ENCODE data around the gene PHLDB2. TPM values are rescaled to one million over a fixed set of nuclear protein-coding genes. Genes with fewer than 3 reads are reported as not detected.

The PHLDB2 gene
- total RNA-seq, 1 donor from 2014 or later = 54.3 TPM

DNA sequence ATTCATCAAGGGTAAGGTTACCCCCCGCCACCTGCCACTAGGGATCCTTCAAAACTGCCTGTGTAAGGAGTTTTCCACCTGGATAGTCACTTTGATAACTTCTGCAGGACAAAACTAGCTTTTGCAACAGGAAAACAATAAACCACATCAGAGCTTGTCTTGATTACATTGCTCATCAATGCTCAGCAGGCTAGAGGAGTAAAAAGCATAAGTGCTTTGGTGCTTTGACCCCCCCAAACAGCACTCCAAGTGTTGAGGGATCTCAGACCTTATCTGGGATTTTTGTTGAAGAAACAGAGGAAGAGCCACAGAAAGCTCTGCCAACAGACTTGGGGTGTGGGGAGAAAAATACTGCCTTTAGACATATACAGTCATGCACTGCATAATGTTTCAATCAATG, 10.8 kb upstream of the PHLDB2 start:
- Histone ChIP-seq H3K4me3 (ENCODE audit: low read length in 3 of 3) (no peak overlapping the region), H3K36me3 (ENCODE audit: control insufficient read depth in 3 of 3, insufficient read depth in 3 of 3, low read length in 3 of 3) (no peaks in the 10 kb centered on the region), H3K9ac (ENCODE audit: low read depth in 1 of 3, low read length in 3 of 3) (no peak overlapping the region), H3K27ac (ENCODE audit: low read depth, low read length) (no peak overlapping the region), H3K4me1 (ENCODE audit: control insufficient read depth in 3 of 3, insufficient read depth in 3 of 3, low read length in 3 of 3) (peaks cover 0 to 2% (median 0%) of the 10 kb centered on the region in 3 donors), H3K27me3 (ENCODE audit: control insufficient read depth in 3 of 3, insufficient read depth in 3 of 3, low read length in 3 of 3) (no peaks in the 10 kb centered on the region), H3K9me3 (ENCODE audit: control insufficient read depth in 3 of 3, low read length in 3 of 3) (no peaks in the 10 kb centered on the region)

DNA sequence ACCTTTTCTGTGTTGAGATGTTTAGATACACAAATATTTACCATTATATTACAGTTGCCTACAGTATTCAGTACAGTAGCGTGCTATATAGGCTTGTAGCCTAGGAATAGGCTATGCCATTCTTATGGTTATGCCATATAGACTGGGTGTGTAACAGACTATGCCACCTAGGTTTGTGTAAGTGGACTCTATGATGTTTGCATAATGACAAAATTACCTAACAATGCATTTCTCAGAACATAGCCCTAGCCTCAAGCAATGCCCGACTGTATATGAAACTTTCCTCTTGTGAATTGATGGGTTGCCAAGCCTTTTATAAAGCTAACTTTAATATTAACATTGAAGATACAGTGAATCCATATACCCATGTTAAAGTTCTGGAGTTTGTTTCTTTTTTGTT, 10.3 kb upstream of the PHLDB2 start:
- H3K4me3 ChIP-seq (ENCODE audit: low read length in 3 of 3) = no peak overlapping the region
- no peak overlapping the region for H3K9ac ChIP-seq (ENCODE audit: low read depth in 1 of 3, low read length in 3 of 3)
- peaks cover 0 to 2% (median 0%) of the 10 kb centered on the region in 3 donors for H3K4me1 ChIP-seq (ENCODE audit: control insufficient read depth in 3 of 3, insufficient read depth in 3 of 3, low read length in 3 of 3)
- no peaks in the 10 kb centered on the region for H3K27me3 ChIP-seq (ENCODE audit: control insufficient read depth in 3 of 3, insufficient read depth in 3 of 3, low read length in 3 of 3)
- H3K27ac ChIP-seq (ENCODE audit: low read depth, low read length) = no peak overlapping the region
- H3K36me3 ChIP-seq (ENCODE audit: control insufficient read depth in 3 of 3, insufficient read depth in 3 of 3, low read length in 3 of 3) = no peaks in the 10 kb centered on the region
- no peaks in the 10 kb centered on the region for H3K9me3 ChIP-seq (ENCODE audit: control insufficient read depth in 3 of 3, low read length in 3 of 3)

DNA sequence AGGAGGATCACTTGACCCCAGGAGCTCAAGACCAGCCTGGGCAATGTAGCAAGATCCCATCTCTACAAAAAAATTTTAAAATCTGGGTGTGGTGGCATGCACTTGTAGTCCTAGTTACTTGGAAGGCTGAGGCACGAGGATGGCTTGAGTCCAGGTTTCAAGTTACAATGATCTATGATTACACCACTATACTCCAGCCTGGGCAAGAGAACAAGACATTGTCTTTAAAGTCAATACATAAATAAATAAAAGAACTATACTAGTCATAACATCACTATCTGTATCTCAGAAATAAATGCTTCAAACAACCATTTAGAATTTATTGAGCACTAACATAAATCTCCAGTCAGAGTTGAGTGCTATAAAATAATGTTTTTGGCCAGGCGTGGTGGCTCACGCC, 8.5 kb upstream of the PHLDB2 start:
- Histone ChIP-seq H3K9me3 (ENCODE audit: control insufficient read depth in 3 of 3, low read length in 3 of 3) (no peaks in the 10 kb centered on the region), H3K36me3 (ENCODE audit: control insufficient read depth in 3 of 3, insufficient read depth in 3 of 3, low read length in 3 of 3) (no peaks in the 10 kb centered on the region), H3K9ac (ENCODE audit: low read depth in 1 of 3, low read length in 3 of 3) (no peak overlapping the region), H3K27me3 (ENCODE audit: control insufficient read depth in 3 of 3, insufficient read depth in 3 of 3, low read length in 3 of 3) (no peaks in the 10 kb centered on the region), H3K27ac (ENCODE audit: low read depth, low read length) (no peak overlapping the region), H3K4me3 (ENCODE audit: low read length in 3 of 3) (no peak overlapping the region), H3K4me1 (ENCODE audit: control insufficient read depth in 3 of 3, insufficient read depth in 3 of 3, low read length in 3 of 3) (peaks cover 0 to 2% (median 0%) of the 10 kb centered on the region in 3 donors)

DNA sequence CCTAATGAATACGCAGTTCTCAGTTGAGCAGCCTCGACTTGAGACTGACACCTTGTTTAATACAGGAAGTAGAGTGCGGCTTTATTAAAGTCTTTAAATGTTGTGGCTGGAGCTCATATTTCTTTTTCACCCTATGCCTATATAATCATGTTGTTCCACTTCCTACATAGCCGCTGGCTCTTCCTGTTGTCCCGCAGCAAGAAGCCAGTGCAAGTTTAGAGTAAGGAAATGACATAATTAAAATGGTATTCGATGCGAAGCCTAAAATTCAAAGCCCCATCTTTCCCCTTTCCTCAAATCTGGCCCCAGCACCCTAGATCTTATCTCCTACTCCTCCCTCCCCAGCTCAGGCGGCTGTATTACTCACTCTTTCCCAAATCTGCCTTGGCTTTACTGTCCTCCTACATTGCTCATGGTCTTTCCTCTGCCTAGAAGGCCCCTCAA, 7.5 kb upstream of the PHLDB2 start:
- H3K9ac ChIP-seq (ENCODE audit: low read depth in 1 of 3, low read length in 3 of 3) = no peak overlapping the region
- H3K27ac ChIP-seq (ENCODE audit: low read depth, low read length) = peak overlapping the region; percentile 1
- H3K27me3 ChIP-seq (ENCODE audit: control insufficient read depth in 3 of 3, insufficient read depth in 3 of 3, low read length in 3 of 3) = peaks cover 0 to 7% (median 0%) of the 10 kb centered on the region in 3 donors
- no peaks in the 10 kb centered on the region for H3K36me3 ChIP-seq (ENCODE audit: control insufficient read depth in 3 of 3, insufficient read depth in 3 of 3, low read length in 3 of 3)
- no peaks in the 10 kb centered on the region for H3K9me3 ChIP-seq (ENCODE audit: control insufficient read depth in 3 of 3, low read length in 3 of 3)
- no peak overlapping the region for H3K4me3 ChIP-seq (ENCODE audit: low read length in 3 of 3)
- peaks cover 0 to 2% (median 0%) of the 10 kb centered on the region in 3 donors for H3K4me1 ChIP-seq (ENCODE audit: control insufficient read depth in 3 of 3, insufficient read depth in 3 of 3, low read length in 3 of 3)

DNA sequence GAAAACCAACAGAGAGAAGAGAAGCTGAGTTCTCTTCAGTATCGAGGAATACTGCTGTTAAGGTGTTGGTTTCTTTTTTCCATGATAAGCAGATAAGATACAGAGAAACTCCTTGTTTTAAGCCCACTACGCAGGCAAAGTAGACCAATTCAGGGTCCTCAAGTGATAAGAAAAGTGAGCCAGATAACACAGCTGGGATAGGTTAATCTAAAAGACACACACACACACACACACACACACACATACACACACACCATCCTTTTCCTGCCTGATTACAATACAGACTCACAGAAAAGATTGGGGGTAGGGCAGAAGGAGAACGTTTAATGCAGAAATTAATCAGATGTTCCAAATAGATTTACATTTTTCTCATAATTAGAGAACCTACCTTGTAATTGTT, 6.5 kb upstream of the PHLDB2 start:
- peaks cover 0 to 9% (median 0%) of the 10 kb centered on the region in 3 donors for H3K27me3 ChIP-seq (ENCODE audit: control insufficient read depth in 3 of 3, insufficient read depth in 3 of 3, low read length in 3 of 3)
- H3K36me3 ChIP-seq (ENCODE audit: control insufficient read depth in 3 of 3, insufficient read depth in 3 of 3, low read length in 3 of 3) = no peaks in the 10 kb centered on the region
- no peaks in the 10 kb centered on the region for H3K9me3 ChIP-seq (ENCODE audit: control insufficient read depth in 3 of 3, low read length in 3 of 3)
- H3K9ac ChIP-seq (ENCODE audit: low read depth in 1 of 3, low read length in 3 of 3) = no peak overlapping the region
- peaks cover 0 to 2% (median 0%) of the 10 kb centered on the region in 3 donors for H3K4me1 ChIP-seq (ENCODE audit: control insufficient read depth in 3 of 3, insufficient read depth in 3 of 3, low read length in 3 of 3)
- no peak overlapping the region for H3K4me3 ChIP-seq (ENCODE audit: low read length in 3 of 3)
- H3K27ac ChIP-seq (ENCODE audit: low read depth, low read length) = no peak overlapping the region

DNA sequence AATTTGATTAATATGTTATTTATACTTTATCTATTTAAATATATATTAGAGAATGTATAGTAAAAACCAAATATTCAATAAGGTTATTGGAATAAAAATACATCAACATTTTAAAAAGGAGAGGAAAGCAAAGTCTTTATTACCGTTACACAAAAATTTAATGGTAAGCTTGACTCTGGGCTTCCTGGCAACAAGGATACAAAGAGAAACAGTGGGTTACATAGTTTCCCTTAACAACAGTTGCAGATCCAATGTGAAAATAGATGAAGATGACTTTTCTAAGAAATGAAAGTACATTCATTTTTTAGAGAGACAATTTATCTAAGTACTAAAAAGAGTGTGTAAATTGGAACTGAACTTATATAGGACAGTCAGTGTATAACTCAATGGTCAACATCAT, 6.0 kb upstream of the PHLDB2 start:
- H3K9me3 ChIP-seq (ENCODE audit: control insufficient read depth in 3 of 3, low read length in 3 of 3) = no peaks in the 10 kb centered on the region
- H3K9ac ChIP-seq (ENCODE audit: low read depth in 1 of 3, low read length in 3 of 3) = no peak overlapping the region
- no peak overlapping the region for H3K27ac ChIP-seq (ENCODE audit: low read depth, low read length)
- no peak overlapping the region for H3K4me3 ChIP-seq (ENCODE audit: low read length in 3 of 3)
- H3K4me1 ChIP-seq (ENCODE audit: control insufficient read depth in 3 of 3, insufficient read depth in 3 of 3, low read length in 3 of 3) = peaks cover 0 to 2% (median 0%) of the 10 kb centered on the region in 3 donors
- H3K27me3 ChIP-seq (ENCODE audit: control insufficient read depth in 3 of 3, insufficient read depth in 3 of 3, low read length in 3 of 3) = peaks cover 0 to 9% (median 0%) of the 10 kb centered on the region in 3 donors
- H3K36me3 ChIP-seq (ENCODE audit: control insufficient read depth in 3 of 3, insufficient read depth in 3 of 3, low read length in 3 of 3) = no peaks in the 10 kb centered on the region

DNA sequence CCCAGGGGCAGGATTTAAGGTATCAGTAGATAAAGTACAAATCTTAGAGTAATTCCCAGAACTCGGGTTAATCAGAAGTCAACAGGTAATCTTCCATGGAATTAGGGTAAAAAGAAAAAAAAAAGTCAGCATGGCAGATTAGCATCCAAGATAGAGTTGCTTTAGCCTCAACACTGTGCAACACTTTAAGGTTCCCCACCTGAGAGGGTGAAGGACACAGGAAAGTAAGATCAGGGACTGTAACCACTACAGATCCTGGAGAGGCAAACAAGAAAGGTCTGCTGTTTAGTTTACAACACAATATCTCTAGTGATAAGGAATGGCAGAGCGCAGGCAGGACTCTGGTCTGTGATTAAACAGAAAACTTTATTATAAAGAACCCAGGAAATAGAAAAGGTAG, 4.1 kb upstream of the PHLDB2 start:
- H3K36me3 ChIP-seq (ENCODE audit: control insufficient read depth in 3 of 3, insufficient read depth in 3 of 3, low read length in 3 of 3) = no peaks in the 10 kb centered on the region

DNA sequence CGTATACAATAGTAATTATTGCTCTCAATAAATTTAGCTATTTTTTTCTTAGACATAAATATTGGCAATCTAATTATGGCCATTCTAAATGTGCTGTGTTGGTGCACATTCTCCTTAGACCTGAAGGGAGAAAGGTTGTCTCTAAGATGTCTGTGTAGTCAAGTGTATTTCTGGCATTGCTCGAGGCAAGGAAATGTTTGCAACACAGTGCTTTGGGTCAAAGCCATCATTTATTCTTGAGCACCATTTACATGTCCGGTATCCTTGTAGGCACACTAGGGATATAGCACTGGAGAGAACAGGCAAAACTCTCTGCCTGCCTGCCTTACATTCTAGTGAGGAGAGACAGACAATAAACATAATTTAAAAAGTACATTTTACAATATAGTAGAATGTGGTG, 2.6 kb upstream of the PHLDB2 start:
- H3K9me3 ChIP-seq (ENCODE audit: control insufficient read depth in 3 of 3, low read length in 3 of 3) = no peaks in the 10 kb centered on the region
- H3K9ac ChIP-seq (ENCODE audit: low read depth in 1 of 3, low read length in 3 of 3) = no peak overlapping the region
- H3K27me3 ChIP-seq (ENCODE audit: control insufficient read depth in 3 of 3, insufficient read depth in 3 of 3, low read length in 3 of 3) = peaks cover 6 to 26% (median 26%) of the 10 kb centered on the region in 3 donors
- H3K4me1 ChIP-seq (ENCODE audit: control insufficient read depth in 3 of 3, insufficient read depth in 3 of 3, low read length in 3 of 3) = peaks cover 8 to 13% (median 9%) of the 10 kb centered on the region in 3 donors
- no peaks in the 10 kb centered on the region for H3K36me3 ChIP-seq (ENCODE audit: control insufficient read depth in 3 of 3, insufficient read depth in 3 of 3, low read length in 3 of 3)
- H3K27ac ChIP-seq (ENCODE audit: low read depth, low read length) = no peak overlapping the region
- H3K4me3 ChIP-seq (ENCODE audit: low read length in 3 of 3) = no peak overlapping the region

More for the DNA sequence above, 4.1 kb upstream of the PHLDB2 start:
- peaks cover 6 to 20% (median 15%) of the 10 kb centered on the region in 3 donors for H3K27me3 ChIP-seq (ENCODE audit: control insufficient read depth in 3 of 3, insufficient read depth in 3 of 3, low read length in 3 of 3)
- no peak overlapping the region for H3K9ac ChIP-seq (ENCODE audit: low read depth in 1 of 3, low read length in 3 of 3)
- no peak overlapping the region for H3K4me3 ChIP-seq (ENCODE audit: low read length in 3 of 3)
- H3K4me1 ChIP-seq (ENCODE audit: control insufficient read depth in 3 of 3, insufficient read depth in 3 of 3, low read length in 3 of 3) = peaks cover 7 to 9% (median 9%) of the 10 kb centered on the region in 3 donors
- no peaks in the 10 kb centered on the region for H3K9me3 ChIP-seq (ENCODE audit: control insufficient read depth in 3 of 3, low read length in 3 of 3)
- no peak overlapping the region for H3K27ac ChIP-seq (ENCODE audit: low read depth, low read length)

DNA sequence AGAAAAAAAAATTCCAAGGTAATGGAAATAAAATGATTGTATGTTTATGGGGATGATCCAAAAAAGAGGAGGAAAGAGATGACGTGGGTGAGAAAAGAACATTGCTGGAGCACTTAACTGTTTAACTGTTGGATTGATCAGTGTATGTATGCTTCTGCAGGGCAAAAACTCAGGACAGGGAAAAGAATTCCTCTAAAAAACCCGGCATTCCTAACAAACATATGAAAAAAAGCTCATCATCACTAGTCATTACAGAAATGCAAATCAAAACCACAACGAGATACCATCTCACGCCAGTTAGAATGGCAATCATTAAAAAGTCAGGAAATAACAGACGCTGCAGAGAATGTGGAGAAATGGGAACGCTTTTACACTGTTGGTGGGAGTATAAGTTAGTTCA, 1.6 kb upstream of the PHLDB2 start:
- peaks cover 9 to 13% (median 11%) of the 10 kb centered on the region in 3 donors for H3K4me1 ChIP-seq (ENCODE audit: control insufficient read depth in 3 of 3, insufficient read depth in 3 of 3, low read length in 3 of 3)
- H3K27me3 ChIP-seq (ENCODE audit: control insufficient read depth in 3 of 3, insufficient read depth in 3 of 3, low read length in 3 of 3) = peaks cover 6 to 32% (median 29%) of the 10 kb centered on the region in 3 donors
- no peak overlapping the region for H3K4me3 ChIP-seq (ENCODE audit: low read length in 3 of 3)

DNA sequence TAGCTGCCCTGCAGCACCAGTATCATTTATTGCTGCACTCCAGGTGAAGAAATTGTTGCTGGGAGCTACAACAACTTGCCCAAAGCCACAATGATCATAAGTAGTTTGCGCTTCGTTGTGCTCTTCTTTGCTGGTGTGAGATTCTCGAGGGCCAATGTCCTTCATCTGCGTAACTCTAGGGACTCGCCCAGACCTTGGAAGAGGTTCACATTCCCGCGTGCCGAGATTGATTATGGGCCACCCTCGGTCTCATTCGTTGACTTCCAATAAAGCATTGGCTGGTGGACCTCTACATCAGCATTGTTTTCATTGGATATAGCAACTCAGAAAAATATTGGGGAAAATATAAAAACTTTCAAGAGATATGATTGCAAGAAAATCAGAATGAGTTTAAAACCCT, 423 bp upstream of the PHLDB2 start:
- Histone ChIP-seq H3K27ac (ENCODE audit: low read depth, low read length) (peak overlapping the region; percentile 90), H3K4me1 (ENCODE audit: control insufficient read depth in 3 of 3, insufficient read depth in 3 of 3, low read length in 3 of 3) (peaks cover 9 to 17% (median 13%) of the 10 kb centered on the region in 3 donors), H3K9ac (ENCODE audit: low read depth in 1 of 3, low read length in 3 of 3) (peak overlapping the region in 2 of 3 donors; percentile 79 to 83), H3K36me3 (ENCODE audit: control insufficient read depth in 3 of 3, insufficient read depth in 3 of 3, low read length in 3 of 3) (no peaks in the 10 kb centered on the region), H3K4me3 (ENCODE audit: low read length in 3 of 3) (peak overlapping the region; percentile 64 to 92 (median 82)), H3K9me3 (ENCODE audit: control insufficient read depth in 3 of 3, low read length in 3 of 3) (no peaks in the 10 kb centered on the region), H3K27me3 (ENCODE audit: control insufficient read depth in 3 of 3, insufficient read depth in 3 of 3, low read length in 3 of 3) (peaks cover 6 to 36% (median 33%) of the 10 kb centered on the region in 3 donors)

More for the DNA sequence above, 1.6 kb upstream of the PHLDB2 start:
- Histone ChIP-seq H3K27ac (ENCODE audit: low read depth, low read length) (no peak overlapping the region), H3K9ac (ENCODE audit: low read depth in 1 of 3, low read length in 3 of 3) (no peak overlapping the region), H3K36me3 (ENCODE audit: control insufficient read depth in 3 of 3, insufficient read depth in 3 of 3, low read length in 3 of 3) (no peaks in the 10 kb centered on the region), H3K9me3 (ENCODE audit: control insufficient read depth in 3 of 3, low read length in 3 of 3) (no peaks in the 10 kb centered on the region)

Data from skeletal muscle tissue (tissue), 4 donors.